Measurements from ENCODE around the gene XKR7. TPM values are rescaled to one million over a fixed set of nuclear protein-coding genes. Genes with fewer than 3 reads are reported as not detected.

Gene XKR7
- polyA plus RNA-seq, 1 donor from 2014 or later = 9.6 TPM

- Histone ChIP-seq H3K27ac (ENCODE audit: low read length) (no peak overlapping the region), H3K36me3 (ENCODE audit: insufficient read depth, low read length) (no peaks in the 10 kb centered on the region), H3K4me3 (ENCODE audit: low read length) (no peak overlapping the region), H3K79me2 (replicated peaks; ENCODE audit: insufficient read depth, low read length) (no peaks in the 10 kb centered on the region), H3F3A (ENCODE audit: insufficient read depth, low read length, poor library complexity, severe bottlenecking) (no peaks in the 10 kb centered on the region), H3K9me2 (ENCODE audit: insufficient read depth, low read length) (no peaks in the 10 kb centered on the region), H3K4me2 (ENCODE audit: low read length) (no peak overlapping the region), H3K9me3 (ENCODE audit: low read length) (no peaks in the 10 kb centered on the region), H3K27me3 (ENCODE audit: insufficient read depth, low read depth, low read length) (peaks cover 37% of the 10 kb centered on the region), H3K9ac (ENCODE audit: low read length) (no peak overlapping the region), H2AFZ (ENCODE audit: low read depth, low read length) (no peak overlapping the region), H4K20me1 (ENCODE audit: insufficient read depth) (peaks cover 12% of the 10 kb centered on the region)
- TF ChIP-seq MXI1 (conservative IDR thresholded peaks at IDR 0.05; ENCODE audit: poor library complexity, severe bottlenecking) (no peak), TAF1 (IDR thresholded peaks at IDR 0.05; ENCODE audit: low read depth) (no peak), POLR2AphosphoS5 (IDR thresholded peaks at IDR 0.05) (no peak)
- TF ChIP-seq, protein P1, sequence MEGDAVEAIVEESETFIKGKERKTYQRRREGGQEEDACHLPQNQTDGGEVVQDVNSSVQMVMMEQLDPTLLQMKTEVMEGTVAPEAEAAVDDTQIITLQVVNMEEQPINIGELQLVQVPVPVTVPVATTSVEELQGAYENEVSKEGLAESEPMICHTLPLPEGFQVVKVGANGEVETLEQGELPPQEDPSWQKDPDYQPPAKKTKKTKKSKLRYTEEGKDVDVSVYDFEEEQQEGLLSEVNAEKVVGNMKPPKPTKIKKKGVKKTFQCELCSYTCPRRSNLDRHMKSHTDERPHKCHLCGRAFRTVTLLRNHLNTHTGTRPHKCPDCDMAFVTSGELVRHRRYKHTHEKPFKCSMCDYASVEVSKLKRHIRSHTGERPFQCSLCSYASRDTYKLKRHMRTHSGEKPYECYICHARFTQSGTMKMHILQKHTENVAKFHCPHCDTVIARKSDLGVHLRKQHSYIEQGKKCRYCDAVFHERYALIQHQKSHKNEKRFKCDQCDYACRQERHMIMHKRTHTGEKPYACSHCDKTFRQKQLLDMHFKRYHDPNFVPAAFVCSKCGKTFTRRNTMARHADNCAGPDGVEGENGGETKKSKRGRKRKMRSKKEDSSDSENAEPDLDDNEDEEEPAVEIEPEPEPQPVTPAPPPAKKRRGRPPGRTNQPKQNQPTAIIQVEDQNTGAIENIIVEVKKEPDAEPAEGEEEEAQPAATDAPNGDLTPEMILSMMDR (IDR thresholded peaks at IDR 0.05; ENCODE audit: poor library complexity, severe bottlenecking) = no peak
Observed at GRCh38 chr20:31991339-31991705, 23.4 kb downstream of the XKR7 start.

- Histone ChIP-seq H3K27me3 (ENCODE audit: insufficient read depth, low read depth, low read length) (peaks cover 37% of the 10 kb centered on the region), H3K9me2 (ENCODE audit: insufficient read depth, low read length) (no peaks in the 10 kb centered on the region), H3K9ac (ENCODE audit: low read length) (no peak overlapping the region), H3F3A (ENCODE audit: insufficient read depth, low read length, poor library complexity, severe bottlenecking) (no peaks in the 10 kb centered on the region), H2AFZ (ENCODE audit: low read depth, low read length) (no peak overlapping the region), H3K4me2 (ENCODE audit: low read length) (no peak overlapping the region), H3K36me3 (ENCODE audit: insufficient read depth, low read length) (peaks cover 5% of the 10 kb centered on the region), H3K4me3 (ENCODE audit: low read length) (no peak overlapping the region), H3K9me3 (ENCODE audit: low read length) (no peaks in the 10 kb centered on the region), H4K20me1 (ENCODE audit: insufficient read depth) (peaks cover 12% of the 10 kb centered on the region), H3K79me2 (replicated peaks; ENCODE audit: insufficient read depth, low read length) (no peaks in the 10 kb centered on the region), H3K27ac (ENCODE audit: low read length) (no peak overlapping the region)
- TF ChIP-seq REST (IDR thresholded peaks at IDR 0.05; ENCODE audit: borderline replicate concordance) (no peak), SMC3 (conservative IDR thresholded peaks at IDR 0.05; ENCODE audit: poor library complexity) (no peak), MXI1 (conservative IDR thresholded peaks at IDR 0.05; ENCODE audit: poor library complexity, severe bottlenecking) (no peak), TAF1 (IDR thresholded peaks at IDR 0.05; ENCODE audit: low read depth) (no peak), POLR2AphosphoS5 (IDR thresholded peaks at IDR 0.05) (no peak), RAD21 (conservative IDR thresholded peaks at IDR 0.05) (no peak), EZH2 (IDR thresholded peaks at IDR 0.05; ENCODE audit: borderline replicate concordance, insufficient read depth, low read length, poor library complexity, severe bottlenecking) (no peak)
- TF ChIP-seq, protein P1 (IDR thresholded peaks at IDR 0.05; ENCODE audit: poor library complexity, severe bottlenecking) = no peak
Observed at GRCh38 chr20:31992086-31992485, 24.1 kb downstream of the XKR7 start.
